HepG2 (cell line): ENCODE data around the gene MARS2. TPM values are rescaled to one million over a fixed set of nuclear protein-coding genes. Genes with fewer than 3 reads are reported as not detected.

Source experiments
- AFF4 ChIP-seq: sonication (generic); formaldehyde crosslinking; IDR thresholded peaks from 2 replicates; pipeline ENCODE4 v1.4.0; 2020; ENCODE audit warnings: missing genetic modification reagents
- AGO1 ChIP-seq: fragments of 200-400 bp; formaldehyde crosslinking; IDR thresholded peaks from 2 replicates; pipeline ENCODE4 v1.6.1; 2017; ENCODE audit warnings: mild to moderate bottlenecking, low read depth, low read length, moderate library complexity; ENCODE audit not compliant: poor library complexity, severe bottlenecking
- BCLAF1 ChIP-seq: fragments of 450-650 bp; IDR thresholded peaks from 2 replicates; pipeline ENCODE4 v1.6.1; 2017; ENCODE audit warnings: mild to moderate bottlenecking
- CEBPZ ChIP-seq: IDR thresholded peaks from 2 replicates; pipeline ENCODE4 v1.6.1; 2012; ENCODE audit warnings: low read length, improper control_type of control experiment
- DNMT1 ChIP-seq: sonication (generic); formaldehyde crosslinking; IDR thresholded peaks from 2 replicates; pipeline ENCODE4 v1.5.1; 2020; ENCODE audit warnings: mild to moderate bottlenecking, missing genetic modification reagents
- MATR3 ChIP-seq: sonication (generic); formaldehyde crosslinking; IDR thresholded peaks from 2 replicates; pipeline ENCODE4 v1.4.0; 2020; ENCODE audit warnings: missing genetic modification reagents
- RFXAP ChIP-seq: sonication (generic); formaldehyde crosslinking; IDR thresholded peaks from 2 replicates; pipeline ENCODE4 v1.4.0; 2020; ENCODE audit warnings: missing genetic modification reagents, borderline replicate concordance
- ZBTB43 ChIP-seq: sonication (generic); formaldehyde crosslinking; conservative IDR thresholded peaks from 2 replicates; pipeline ENCODE4 v1.4.0; 2020; ENCODE audit warnings: missing genetic modification reagents
- ZNF143 ChIP-seq: sonication (generic); formaldehyde crosslinking; IDR thresholded peaks from 2 replicates; pipeline ENCODE4 v1.4.0; 2020; ENCODE audit warnings: missing genetic modification reagents
- ZNF562 ChIP-seq: sonication (generic); formaldehyde crosslinking; IDR thresholded peaks from 2 replicates; pipeline ENCODE4 v1.8.0; 2022; ENCODE audit warnings: missing genetic modification reagents, borderline replicate concordance
- ZNF782 ChIP-seq: sonication (generic); formaldehyde crosslinking; IDR thresholded peaks from 2 replicates; pipeline ENCODE4 v1.4.0; 2020; ENCODE audit warnings: missing genetic modification reagents, mild to moderate bottlenecking, borderline replicate concordance
- ZNF841 ChIP-seq: sonication (generic); formaldehyde crosslinking; IDR thresholded peaks from 2 replicates; pipeline ENCODE4 v1.8.1; 2023; ENCODE audit warnings: missing genetic modification reagents, borderline replicate concordance
- ZXDC ChIP-seq: sonication (generic); formaldehyde crosslinking; IDR thresholded peaks from 2 replicates; pipeline ENCODE4 v1.5.0; 2020; ENCODE audit warnings: mild to moderate bottlenecking, missing genetic modification reagents
- polyA plus RNA-seq, 8 experiments: library from polyadenylated mRNA; depleted of rRNA in 3 of 8; stranded (reverse) in 7 of 8; unstranded in 1 of 8; fragments of >200 nt; fragmentation: Illumina TruSeq in 4 of 8; extraction: Trizol in 4 of 8; gene quantifications; 2 replicates each; pipeline versions ENCODE4 v1.2.1 to v1.2.3, GENCODE V29; 2011 to 2016; ENCODE audit warnings: low read depth in 4 of 8, missing spikeins in 1 of 8, mixed read lengths in 1 of 8; ENCODE audit not compliant: insufficient read depth in 1 of 8
- total RNA-seq, 5 experiments: library from RNA; depleted of rRNA; stranded (reverse); fragments of >200 nt; fragmentation: Illumina TruSeq; extraction: Trizol; gene quantifications; 2 replicates each; pipeline ENCODE4 v1.2.3, GENCODE V29; 2016; ENCODE audit warnings: low read depth in 1 of 5

MARS2 gene
- total and polyA plus RNA-seq, 2 of the 13 experiments (the other 11 are each of a cell fraction or from before 2014, with no cell fraction given), result 6.9 to 16.2 TPM

GRCh38 chr2:197705121-197705911 lies at the start of gene MARS2 (continued):
- TF ChIP-seq AFF4, result no peak
- peak; percentile 38; the same call in 1 of the 2 replicates for TF ChIP-seq ZBTB43 (CRISPR knock-in tag)
- no peak for TF ChIP-seq BCLAF1
- TF ChIP-seq ZNF841 (CRISPR knock-in tag), result 0 out of 2 replicates have a peak, but pooled peaks have one; percentile 25
- peak; percentile 84; the same call in 1 of the 2 replicates for TF ChIP-seq ZNF782 (CRISPR knock-in tag)
- TF ChIP-seq AGO1, result no peak
- TF ChIP-seq ZNF562 (CRISPR knock-in tag), result no peak; the same call in 1 of the 2 replicates
- 0 out of 2 replicates have a peak, but pooled peaks have one; percentile 4 for TF ChIP-seq RFXAP (CRISPR knock-in tag)
- no peak for TF ChIP-seq ZNF143 (CRISPR knock-in tag)
- no peak for TF ChIP-seq ZXDC (CRISPR knock-in tag)
- TF ChIP-seq DNMT1, result peak; percentile 91
- no peak for TF ChIP-seq CEBPZ
- TF ChIP-seq MATR3, result no peak
